Hippocampal formation (tissue), 2 donors: ENCODE results near the gene NDRG4.
A peak's percentile ranks its signal among the peaks of the same experiment; 100 is the strongest.
"Not testable (repeated sequence)": the region's sequence is repeated elsewhere in the genome, so short reads cannot be mapped to it uniquely, and the experiment has no call there.

Experiments
- DNase-seq, 2 donors: peaks; one replicate each; lab custom pipeline; 2025; lab: John Stamatoyannopoulos, UW

Gene NDRG4

DNA sequence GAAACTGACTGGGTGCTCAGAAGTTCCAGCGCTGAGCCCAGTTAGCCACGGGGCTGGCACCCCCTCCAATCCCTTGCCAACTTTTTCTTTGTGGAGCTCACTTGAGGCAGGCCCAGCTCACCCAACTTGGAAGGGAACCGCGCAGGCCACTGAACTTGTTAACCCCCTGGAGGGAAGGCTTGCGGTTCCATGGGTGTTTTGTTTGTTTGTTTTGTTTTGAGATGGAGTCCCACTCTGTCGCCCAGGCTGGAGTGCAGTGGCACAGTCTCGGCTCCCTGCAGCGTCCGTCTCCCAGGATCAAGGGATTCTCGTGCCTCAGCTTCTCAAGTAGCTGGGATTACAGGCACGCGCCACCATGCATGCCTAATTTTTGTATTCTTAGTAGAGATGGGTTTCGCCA is 34.1 kb upstream of the NDRG4 start:
- no peak for DNase-seq

DNA sequence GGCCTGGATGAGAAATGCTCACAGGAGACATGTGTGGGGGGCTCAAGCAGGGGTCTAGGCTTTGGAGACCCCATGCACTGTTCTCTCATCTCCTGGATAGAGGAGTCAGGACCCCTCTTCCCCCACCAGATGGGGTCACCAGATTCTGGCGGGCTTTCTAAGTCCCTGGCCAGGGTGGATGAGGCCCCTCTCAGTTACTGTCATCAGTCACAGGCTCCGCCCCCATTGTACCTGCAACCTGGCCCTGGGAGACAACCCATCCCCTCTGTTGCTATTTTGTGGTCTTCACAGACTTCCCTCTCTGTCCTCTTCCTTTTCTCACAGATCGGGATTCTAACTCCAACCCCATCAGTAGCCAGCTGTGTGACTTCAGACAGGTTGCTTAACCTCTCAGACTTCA is 33.5 kb upstream of the NDRG4 start:
- no peak for DNase-seq

DNA sequence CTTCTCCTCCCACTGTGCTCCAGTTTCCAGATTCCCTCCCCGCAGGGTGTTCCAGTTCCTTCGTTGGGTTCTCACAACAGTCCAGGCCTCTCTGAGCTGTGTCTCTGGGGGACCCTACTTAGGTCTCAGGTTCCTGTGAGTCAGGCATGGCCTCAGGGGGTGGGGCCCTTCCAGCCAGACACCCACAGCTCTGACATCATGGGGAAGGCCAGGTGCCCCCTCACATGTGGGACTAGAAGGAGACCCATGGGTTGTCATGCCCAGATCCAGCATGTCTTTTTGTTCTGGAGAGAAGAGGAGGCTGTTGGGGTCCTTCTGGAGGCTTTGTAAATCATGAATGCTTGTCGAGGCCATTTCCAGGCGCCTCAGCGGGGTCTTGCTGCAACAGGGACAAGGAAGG is 32.0 kb upstream of the NDRG4 start:
- no peak for DNase-seq

DNA sequence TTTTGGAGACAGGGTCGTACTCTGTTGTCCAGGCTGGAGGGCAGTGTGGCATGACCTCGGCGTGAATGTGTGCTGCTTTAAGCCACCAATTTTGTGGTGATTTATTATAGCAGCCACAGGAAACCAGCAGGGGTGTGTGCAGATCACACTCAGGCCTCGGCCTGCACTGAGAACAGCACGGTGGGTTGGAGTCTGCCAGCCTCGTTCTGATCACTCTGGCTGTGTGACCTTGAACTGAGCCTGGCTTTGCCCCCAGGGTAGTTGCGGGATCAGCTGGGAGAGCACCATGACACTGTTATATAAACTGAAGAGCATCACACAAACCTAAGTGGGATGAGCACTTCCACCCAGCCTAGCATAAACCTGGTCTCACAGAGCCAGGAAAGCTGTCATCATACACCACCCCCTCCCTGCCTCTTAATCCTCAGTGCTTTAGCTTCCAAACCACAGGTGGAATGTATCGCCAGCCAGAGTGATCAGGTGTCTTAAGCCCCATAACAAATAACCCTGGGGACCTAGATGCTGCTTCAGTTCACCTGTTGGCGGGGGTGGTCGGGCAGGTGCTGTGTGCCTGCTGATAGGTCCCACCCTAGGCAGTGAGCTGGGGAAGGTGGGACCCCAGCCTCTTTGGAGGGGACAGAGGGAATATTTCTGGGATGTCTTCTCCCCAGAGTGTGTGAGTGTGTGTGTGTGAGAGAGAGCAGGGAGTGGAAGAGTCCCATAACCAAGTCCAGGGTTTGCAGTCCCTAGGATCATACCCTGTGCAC is 28.6 kb upstream of the NDRG4 start:
- no peak for DNase-seq

DNA sequence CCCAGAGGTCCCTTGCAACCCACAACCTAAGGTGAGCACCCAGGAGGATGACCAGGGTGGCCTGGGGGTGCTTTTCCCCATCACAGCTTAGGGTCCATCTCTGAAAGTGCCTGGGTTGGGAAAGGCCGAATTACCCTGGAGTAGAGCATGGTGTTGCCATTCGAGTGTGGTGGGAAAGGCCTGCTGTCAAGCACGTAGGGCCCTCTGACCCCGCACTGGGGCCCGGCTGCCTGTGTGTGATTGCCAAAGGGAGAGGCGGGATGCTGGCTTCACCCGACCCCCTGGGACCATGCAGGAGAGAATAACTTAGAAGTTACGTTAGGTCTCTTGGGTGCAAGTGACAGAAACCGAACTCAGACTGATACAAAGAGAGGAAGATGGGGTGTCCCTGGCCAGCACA is 27.7 kb upstream of the NDRG4 start:
- DNase-seq = no peak

DNA sequence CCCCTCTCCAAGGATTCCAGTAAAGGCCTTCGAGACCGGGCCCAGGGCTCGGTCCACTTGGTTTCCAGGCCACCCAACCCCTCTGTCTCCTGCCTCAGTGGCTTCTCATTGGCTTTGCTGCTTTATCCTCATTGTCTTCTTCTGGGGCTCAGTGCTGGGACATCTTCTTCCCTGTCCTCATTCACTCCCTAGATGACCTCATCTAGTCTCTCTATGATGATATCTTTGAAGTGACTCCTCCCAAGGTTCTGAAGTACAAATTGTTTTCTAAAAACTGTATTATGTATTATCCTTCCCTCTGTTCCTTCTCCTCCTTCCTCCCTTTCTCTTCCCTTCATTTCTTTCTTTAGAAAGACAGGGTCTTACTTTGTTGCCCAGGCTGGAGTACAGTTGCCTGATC is 27.1 kb upstream of the NDRG4 start:
- no peak for DNase-seq

DNA sequence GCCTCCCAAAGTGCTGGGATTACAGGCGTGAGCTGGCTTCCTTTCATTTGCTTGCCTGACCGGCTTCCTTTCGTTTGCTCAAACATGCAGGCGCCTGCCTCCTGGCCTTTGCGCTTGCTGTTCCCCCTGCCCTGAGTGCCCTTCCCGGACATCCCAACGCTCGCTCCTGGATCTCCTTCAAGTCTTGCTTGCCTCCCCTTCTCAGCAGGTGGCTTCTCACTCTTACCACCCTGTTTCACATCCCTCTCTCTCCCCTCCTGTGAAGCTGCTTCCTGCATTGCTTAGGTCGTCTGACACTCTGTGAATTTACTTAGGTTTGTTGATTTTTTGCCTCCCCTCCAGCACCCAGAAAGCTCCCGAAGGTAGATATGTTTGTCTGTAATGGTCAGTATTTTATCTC is 25.6 kb upstream of the NDRG4 start:
- DNase-seq = no peak

DNA sequence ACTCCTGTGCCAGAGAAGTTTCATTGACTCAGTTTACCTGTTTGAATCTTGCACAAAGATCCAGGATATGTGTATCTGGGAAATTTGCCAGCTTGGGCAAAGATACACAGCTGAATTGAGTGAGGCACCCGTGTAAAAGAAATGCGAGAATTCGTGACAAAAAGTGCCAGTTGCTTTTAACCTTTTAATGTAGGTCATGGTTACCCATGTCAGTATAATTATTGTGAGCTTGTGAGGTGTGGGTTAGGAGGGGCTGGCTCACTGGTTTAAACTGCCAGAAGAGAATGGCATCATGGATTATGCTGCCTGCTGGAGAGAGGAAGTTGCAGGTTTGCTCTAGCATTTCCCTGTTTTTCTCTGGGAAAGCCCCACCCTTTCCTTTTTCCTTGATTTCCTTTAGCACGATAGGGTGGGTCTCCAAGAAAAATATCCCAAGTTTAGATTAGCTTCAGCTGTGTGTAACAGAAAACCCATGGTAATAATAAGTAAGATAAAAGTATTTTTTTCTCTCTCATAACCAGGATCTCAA is 24.8 kb upstream of the NDRG4 start:
- no peak for DNase-seq

DNA sequence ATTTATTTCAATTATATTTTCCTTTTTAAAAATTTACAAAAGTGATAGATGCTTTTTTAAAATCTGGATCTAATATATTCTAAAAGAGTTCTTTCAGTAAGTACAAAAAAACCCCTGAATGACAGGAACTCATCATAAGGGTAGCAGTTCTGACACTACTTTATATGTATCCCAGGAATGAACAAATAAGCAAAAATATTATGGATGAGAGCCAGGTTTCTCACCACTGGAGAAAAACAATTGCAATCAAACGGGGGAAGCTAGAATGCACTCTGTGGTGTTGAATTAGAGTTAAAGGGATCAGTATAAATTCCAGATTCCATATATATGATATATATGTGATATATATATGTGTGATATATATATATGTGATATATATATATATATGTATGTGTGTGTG is 23.2 kb upstream of the NDRG4 start:
- DNase-seq = no peak

DNA sequence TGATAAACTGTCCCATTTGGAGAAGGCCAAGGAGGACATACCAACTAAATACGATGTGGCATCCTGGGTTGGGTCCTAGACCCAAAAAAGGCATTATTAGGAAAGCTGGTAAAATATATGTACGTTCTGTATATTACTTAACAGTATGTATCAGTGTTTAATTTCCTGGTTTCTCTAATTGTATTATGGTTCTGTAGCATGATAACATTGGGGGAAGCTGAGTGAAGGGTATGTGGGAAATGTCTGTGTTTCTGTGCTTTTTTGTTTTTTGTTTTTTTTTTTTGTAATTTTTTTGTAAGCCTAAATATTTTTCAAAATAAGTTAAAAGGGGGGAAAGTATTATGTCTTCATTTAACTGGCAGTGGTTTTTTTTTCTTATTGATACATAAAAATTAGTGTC is 21.5 kb upstream of the NDRG4 start:
- DNase-seq = no peak

DNA sequence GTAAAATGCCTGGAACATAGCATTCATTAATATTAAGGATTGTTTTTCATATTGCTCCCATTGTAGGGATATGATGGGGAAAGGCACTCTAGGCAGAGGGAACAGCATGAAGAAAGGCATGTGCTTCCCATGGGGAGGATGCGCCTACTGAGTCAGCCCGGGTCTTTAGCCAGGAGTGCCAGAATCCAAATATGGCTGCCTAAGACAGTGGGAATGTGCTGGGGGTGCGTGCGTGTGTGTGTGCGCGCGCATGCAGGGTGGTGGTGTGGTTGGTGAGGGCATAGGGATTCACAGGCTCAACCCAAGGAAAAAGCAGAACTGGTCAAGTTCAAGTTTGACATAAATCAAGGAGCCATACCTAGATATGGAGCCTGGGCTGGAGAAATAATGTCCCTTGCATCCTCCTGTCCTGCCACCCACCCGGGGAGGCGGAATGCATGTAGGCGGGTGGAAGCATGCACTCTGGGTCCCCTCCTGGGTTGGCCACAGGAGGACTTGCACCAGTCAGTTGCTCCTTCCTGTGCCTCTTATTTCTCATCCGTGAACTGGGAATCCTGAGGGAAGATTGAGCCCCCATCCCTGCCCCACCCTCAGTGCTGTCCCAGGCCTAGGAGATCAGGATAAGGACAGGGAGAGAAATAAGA is 18.6 kb upstream of the NDRG4 start:
- no peak for DNase-seq

DNA sequence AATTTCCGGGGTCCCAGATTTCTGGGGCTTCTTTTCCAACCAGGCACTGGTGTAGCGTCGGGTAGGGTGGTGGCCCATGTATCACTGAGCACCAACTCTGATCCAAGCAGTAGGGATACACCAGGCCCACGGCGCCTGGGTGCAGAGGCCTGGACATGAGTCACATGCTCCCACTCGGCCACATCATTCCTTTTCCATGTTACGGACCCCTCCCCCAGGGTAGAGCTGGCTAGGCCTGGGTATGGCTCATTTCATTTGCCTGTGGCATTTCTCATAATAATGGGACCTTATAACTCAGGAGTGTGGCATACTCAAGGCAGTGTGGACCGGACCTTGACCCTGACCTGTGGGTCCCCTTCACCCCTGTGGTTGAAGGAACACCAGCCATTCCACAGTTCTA is 18.0 kb upstream of the NDRG4 start:
- no peak for DNase-seq

DNA sequence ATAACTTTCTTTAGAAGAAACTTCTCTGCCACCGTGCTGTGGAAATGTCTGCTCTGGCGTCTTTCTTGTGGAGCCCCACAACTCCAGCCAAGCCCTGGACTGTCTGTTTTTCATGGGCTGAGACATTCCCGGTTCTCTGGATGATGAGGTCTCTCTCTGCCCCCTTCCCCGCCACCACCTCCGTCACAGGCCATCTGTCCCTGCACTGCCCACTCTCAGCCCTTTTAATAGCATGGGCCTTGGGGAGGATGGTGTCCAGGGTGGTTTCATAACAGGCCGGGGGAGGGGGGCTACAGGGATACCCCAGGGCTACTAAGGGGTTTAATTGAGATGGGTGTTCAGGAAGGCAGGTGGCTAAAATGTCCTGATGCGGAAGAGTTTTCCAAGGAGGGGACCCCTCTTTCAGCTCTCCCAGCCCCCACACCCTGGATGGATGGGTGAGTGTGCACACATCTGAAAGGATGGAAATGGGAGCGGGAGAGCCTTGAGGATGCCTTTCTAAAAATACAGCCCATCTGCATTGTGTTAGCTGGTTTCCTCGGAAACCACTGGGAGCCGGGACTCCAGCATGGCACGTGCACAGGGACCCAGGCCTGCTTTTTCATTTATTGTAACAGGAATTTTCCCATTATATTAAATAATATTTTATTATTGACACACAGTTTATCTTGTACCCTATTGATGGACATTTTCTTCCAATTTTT is 14.6 kb upstream of the NDRG4 start:
- no peak for DNase-seq

DNA sequence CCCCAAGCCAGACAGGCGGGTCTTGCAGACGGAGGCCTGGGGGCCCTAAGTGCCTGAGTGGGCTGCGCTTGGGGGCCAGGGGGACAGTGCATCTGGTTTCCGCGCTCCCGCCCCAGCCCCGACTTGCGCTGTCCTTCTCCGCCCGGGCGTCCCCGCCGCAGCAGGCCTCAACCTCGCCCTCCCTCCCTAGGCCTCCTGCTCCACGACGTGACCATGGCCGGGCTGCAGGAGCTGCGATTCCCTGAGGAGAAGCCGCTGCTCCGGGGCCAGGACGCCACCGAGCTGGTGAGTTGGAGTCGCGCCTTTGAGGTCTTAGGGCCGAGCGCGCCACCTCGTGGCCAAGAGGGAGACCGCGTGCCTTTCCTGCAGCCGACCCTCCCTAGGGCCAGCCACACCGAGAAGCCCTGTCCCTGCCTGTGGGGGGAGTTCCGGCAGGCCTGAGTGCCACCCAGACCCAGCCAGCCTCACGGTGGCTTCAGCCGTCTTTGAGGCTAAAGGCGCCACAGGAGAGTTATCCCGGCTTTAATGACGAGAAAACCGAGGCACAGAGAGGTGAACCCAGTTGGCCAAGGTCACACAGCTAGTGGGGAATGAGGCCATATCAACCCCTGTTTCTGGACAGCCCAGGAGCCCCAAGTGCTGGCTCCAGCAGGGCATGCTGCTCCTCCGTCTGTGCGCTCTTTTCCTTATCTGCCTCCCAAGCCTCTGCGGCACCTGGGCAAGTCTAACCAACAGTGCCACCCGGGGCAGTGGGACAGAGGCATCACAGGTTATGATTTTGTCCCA is 12.2 kb upstream of the NDRG4 start:
- DNase-seq = peak; percentile 65 to 71

DNA sequence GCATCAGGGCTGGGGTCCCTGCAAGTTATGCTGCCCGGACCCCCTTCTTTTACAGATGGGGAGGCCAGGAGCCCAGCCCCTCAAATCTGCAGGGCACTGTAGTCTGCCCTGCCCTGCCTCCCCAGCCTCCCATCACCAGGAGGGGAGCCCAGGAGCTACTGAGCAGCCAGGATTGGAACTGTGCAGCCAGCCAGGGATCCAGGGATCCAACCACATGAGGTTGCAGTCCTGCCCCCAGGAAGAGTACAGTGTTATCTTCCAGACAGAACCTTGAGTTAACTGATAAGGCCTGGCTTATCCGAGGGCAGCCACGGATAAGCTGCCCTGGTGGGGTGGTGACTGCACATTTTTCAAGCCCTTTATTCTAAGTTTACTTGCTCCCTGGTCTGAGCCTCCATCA is 11.4 kb upstream of the NDRG4 start:
- DNase-seq = no peak

DNA sequence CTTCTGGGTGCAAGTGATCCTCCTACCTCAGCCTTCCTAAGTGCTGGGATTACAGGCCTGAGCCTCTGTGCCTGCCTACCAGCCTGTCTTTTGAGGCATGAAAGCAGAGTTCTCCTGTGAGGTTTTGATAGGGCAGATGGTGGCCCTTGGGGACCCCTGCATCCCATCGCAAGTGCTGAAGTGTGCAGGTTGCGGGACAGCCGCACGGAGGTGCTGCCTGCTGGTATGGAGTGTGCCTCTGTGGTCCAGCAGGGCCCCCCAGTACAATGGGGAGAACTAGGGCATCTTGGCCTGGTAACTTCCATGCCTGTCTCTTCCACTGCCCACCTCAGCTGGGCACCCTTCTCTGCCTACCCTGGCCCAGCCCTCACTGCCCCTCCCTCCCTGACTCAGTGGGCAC is 9.9 kb upstream of the NDRG4 start:
- DNase-seq = no peak

DNA sequence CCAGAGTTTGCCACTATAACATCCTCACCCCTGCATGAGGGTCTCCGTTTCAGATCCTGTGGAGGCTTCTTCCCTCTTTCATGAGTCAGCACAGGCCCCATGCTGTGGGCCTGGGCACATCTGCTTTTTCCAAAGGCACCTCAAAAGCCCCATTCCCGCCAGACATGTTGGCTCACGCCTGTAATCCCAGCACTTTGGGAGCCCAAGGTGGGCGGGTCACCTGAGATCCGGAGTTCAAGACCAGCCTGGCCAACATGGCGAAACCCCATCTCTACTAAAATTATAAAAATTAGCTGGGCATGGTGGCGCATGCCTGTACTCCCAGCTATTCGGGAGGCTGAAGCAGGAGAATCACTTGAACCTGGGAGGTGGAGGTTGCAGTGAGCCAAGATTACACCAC is 9.4 kb upstream of the NDRG4 start:
- not testable (repeated sequence) for DNase-seq

DNA sequence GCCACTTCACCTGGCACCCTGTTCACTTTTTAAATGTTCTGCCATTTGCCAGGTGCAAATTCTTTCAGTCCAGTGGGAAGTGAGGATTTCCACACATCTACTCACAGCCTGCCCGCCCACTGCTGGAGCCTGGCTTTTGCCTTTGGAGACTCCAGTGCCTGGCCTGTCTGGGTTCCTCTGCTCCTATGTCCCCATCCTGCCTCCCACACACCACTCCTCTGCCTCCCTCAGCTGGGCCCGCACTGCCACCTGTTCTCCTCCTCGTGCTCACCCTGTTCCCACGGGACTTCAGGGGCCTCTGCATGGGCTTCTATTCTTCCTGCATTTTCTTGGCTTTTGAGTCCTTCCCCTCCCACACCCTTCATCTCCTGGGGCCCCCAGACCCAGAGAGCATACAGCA is 7.9 kb upstream of the NDRG4 start:
- no peak for DNase-seq

DNA sequence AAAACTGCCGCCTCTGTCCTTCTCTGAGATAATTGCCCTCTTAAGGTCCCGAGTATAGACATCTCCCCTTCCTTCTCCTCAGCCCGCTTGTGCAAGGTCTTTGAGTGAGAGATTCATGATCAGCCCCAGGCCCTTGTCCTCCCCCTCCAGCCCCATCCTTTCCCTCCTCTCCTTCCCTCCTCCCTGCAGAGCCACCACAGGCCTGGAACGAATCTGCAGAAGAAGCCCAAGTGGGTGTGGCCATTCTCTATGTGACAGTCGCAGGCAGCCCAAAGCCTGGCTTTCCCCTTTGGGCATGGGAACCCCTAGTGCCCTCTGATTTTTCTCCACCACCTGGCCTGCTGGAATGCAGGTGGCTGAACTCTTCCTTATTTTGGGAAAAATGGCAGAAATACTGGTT is 7.2 kb upstream of the NDRG4 start:
- no peak for DNase-seq

DNA sequence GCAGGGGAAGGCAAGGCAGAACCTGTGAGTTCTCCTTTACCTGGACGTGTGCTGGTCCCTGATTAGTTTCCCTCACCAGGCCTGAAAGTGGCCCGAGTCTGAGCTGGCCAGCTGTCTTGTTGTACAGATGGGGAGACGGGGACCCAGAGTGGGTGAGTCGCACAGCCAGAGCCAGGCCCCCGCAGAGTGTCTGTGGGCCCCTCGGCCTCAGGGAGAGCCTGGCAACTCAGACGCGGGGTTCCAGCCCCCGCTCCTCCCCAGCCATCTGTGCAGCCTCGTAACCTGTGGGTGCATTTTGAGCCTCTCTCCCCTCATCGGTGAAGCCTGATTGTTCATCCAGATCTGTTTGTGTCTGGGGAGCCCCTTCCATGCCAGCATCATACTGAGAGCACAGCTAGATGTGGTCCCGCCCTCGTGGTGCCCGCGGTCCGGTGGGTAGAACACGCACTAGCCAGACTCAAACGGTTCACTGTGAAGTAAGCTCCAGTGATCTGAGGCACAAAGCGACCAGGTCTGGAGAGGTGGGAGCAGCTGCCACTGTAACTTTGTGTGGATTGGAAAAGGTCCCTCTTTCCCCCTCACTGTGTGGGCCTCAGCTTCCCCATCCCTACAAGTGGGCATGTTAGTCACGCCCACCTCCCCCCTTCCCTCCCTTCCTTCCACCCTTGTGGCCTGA is 6.0 kb upstream of the NDRG4 start:
- DNase-seq = no peak

DNA sequence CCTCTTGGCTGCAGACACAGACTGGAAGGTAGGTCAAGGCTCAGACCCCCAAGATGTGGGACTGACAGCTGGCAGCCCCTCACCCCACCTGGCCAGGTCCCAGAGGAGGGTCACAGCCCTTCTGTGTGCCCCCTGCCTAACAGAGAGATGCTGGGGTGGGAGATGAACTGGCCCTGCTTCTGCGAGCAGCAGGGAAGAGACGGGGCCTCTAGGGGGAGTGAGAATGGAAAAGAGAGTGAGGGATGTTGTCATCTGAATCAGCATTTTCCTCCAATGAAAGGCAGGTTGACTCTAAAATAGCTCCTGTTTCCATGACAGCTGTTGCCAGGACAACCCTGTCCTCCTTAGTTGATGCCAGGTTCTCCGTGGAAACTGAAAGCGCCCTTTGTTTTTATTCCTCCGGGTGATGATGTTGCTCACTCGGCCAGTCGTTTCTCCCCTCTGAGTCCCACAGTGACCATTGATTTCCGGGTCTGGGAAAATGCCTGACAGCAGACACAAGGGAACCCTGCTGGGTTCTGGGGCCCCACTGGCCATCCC is 4.9 kb upstream of the NDRG4 start:
- DNase-seq = peak; percentile 83 to 95
